ENCODE results near the gene DDX11.
A peak's percentile ranks its signal among the peaks of the same experiment; 100 is the strongest.
"Not testable (repeated sequence)": the region's sequence is repeated elsewhere in the genome, so short reads cannot be mapped to it uniquely, and the experiment has no call there.

The DDX11 gene

DNA sequence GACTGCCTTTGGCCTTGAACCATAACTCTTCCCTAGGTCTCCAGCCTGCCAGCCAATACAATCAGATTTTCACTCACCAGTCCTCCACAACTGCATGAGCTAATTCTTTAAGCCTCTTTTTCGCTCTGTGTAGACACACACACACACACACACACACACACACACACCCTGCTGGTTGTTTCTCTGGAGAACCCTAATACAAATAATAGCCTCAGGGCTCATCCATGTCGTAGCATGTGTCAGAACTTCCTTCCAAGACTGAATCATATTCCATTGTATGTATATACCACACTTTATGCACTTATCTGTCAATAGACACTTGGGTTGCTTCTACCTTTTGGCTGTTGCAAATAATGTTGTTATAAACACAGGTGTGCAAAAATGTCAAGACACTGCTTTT lies 6.0 kb upstream of the DDX11 start:
- DNase-seq (ENCODE audit: low spot score), result not testable (repeated sequence)

DNA sequence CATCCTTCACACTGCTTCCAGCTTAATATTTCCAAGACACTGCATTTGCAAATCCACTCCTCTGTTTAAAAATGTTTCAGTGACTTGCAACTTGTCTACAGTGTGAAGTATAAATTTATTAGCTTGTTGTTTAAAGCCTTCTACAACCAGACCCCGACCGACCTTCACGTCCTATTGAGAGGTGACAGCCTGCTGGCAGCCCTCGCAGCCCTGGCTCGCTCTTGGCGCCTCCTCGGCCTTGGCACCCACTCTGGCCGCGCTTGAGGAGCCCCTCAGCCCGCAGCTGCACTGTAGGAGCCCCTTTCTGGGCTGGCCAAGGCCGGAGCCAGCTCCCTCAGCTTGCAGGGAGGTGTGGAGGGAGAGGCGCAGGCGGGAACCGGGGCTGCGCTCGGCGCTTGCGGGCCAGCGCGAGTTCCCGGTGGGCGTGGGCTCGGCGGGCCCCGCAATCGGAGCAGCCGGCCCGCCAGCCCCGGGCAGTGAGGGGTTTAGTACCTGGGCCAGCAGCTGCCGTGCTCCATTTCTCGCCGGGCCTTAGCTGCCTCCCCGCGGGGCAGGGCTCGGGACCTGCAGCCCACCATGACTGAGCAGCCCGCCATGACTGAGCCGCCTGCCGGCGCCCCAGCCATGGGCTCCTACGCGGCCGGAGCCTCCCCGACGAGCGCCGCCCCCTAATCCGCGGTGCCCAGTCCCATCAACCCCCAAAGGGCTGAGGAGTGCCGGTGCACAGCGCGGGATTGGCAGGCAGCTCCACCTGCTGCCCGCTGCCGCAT lies 2.5 kb upstream of the DDX11 start:
- not testable (repeated sequence) for DNase-seq (ENCODE audit: low spot score)

- peak; percentile 37 for DNase-seq (ENCODE audit: low spot score)
Observed at GRCh38 chr12:31072962-31073361, 698 bp upstream of the DDX11 start.

DNA sequence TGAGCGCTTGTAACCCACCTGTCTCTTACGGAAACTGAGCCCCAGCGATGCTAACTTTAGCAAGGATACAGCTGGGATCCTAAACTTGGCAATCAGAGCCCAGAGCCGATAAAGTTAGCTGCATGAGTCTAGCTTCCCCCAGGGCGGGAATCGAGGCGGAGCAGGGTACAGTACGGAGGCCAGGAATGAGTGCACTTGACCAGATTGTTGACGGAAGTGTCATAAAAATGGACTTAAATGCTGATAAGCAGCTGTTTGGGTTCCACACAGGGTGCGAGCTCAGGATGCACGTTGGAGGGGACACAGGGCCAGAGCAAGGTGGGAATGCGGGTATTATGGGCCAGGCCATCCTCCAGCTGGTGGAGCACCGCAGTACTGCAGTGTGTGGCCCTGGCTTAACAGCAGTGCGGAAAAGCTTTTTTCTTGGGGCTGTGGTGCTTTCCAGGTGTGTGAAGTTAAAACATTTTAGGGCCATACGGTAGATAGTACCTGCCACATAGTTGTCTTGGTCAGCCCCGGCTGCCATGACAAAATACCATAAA lies 744 bp downstream of the DDX11 start:
- peak; percentile 28 for DNase-seq (ENCODE audit: low spot score)

DNA sequence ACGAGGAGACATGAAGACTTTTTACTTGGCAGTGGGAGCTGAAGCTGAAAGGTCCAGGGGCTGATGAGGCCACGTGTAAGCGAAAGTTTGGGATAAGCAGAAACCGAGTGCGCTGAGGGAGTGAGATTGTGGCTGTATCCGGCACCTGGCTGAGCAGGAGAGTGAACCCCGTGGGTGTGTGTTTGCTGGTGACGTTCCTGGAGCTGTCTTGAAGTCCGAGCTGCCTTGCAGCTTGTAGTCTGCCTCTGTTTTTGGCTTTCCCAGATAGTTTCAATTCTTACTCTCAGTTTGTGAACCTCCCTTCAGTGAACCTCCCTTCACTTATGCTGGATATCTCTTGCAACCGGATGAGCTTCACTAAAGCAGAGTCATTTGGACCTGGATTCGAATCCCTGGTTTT lies 2.5 kb downstream of the DDX11 start:
- not testable (repeated sequence) for DNase-seq (ENCODE audit: low spot score)

- DNase-seq (ENCODE audit: low spot score), result not testable (repeated sequence)
Observed at GRCh38 chr12:31077095-31077494, 3.4 kb downstream of the DDX11 start.

- DNase-seq (ENCODE audit: low spot score), result peak; percentile 4
Observed at GRCh38 chr12:31077998-31078397, 4.3 kb downstream of the DDX11 start.

- not testable (repeated sequence) for DNase-seq (ENCODE audit: low spot score)
Observed at GRCh38 chr12:31079421-31079820, 5.8 kb downstream of the DDX11 start.

DNA sequence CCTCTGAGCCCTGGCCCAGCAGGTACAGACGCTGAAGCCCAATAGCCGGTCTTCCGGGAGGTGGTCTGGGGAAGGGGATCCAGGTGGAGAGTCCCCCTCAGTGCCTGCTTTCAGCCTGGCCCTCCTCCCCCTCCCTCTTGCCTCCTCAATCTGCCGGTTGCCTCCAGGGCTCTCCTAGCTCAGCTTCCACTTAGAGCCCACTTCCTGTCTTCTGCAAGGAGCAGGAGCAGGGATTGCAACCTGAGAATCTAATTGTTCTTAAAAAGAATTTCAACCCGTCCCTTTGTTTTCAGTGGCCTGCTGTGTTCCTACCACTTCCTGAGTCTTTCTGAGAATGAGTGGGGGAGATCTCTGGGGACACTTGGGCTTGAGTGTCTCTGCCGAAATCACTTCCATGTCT lies 6.6 kb downstream of the DDX11 start:
- DNase-seq (ENCODE audit: low spot score), result not testable (repeated sequence)

GRCh38 chr12:31081274-31081673 lies 7.6 kb downstream of the DDX11 start:
- DNase-seq (ENCODE audit: low spot score), result not testable (repeated sequence)

DNA sequence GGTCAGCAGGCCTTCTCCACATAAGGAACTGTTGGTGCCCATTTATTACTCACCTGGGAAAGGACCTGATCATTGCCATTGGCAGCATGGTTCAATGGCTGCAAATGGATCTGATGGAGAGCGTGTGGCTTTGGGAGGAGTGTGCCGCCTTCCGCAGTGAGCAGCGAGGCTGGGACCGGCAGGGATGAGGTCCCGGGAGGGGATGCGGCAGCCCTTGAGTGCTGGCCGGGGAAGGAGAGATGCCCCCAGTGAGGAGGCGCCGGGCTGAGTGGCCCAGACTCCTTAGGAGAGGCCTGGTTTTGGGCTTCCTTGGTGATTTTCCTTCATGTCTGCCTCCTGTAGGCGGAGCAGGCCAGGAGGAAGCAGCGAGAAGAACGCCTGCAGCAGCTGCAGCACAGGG lies 10.6 kb downstream of the DDX11 start:
- not testable (repeated sequence) for DNase-seq (ENCODE audit: low spot score)

GRCh38 chr12:31086032-31086431 lies 12.4 kb downstream of the DDX11 start:
- DNase-seq (ENCODE audit: low spot score), result not testable (repeated sequence)

- not testable (repeated sequence) for DNase-seq (ENCODE audit: low spot score)
Observed at GRCh38 chr12:31087486-31087885, 13.8 kb downstream of the DDX11 start.

DNA sequence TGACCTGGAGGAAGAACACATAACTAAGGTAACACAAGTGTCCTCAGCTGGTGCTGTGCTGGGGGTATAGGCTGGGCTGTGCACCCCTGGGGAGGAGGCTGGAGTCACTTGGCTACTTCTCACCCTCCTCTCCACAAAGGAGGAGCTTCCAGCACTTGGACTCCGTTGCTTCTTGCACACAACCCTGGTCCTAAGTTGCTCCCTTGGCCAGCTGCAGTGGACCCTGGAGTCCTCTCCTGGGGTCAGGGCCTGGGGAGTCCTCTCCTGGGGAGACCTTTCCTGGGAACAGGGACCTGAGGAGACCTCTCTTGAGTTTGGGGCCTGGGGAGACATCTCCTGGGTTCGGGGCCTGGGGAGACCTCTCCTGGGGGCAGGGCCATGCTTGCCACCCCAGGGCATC lies 14.3 kb downstream of the DDX11 start:
- DNase-seq (ENCODE audit: low spot score), result not testable (repeated sequence)

- DNase-seq (ENCODE audit: low spot score), result no peak
Observed at GRCh38 chr12:31089072-31089471, 15.4 kb downstream of the DDX11 start.

GRCh38 chr12:31091629-31092028 lies 18.0 kb downstream of the DDX11 start:
- DNase-seq (ENCODE audit: low spot score), result not testable (repeated sequence)

GRCh38 chr12:31092718-31093117 lies 19.1 kb downstream of the DDX11 start:
- not testable (repeated sequence) for DNase-seq (ENCODE audit: low spot score)

- not testable (repeated sequence) for DNase-seq (ENCODE audit: low spot score)
Observed at GRCh38 chr12:31095080-31095860, 21.6 kb downstream of the DDX11 start.

DNA sequence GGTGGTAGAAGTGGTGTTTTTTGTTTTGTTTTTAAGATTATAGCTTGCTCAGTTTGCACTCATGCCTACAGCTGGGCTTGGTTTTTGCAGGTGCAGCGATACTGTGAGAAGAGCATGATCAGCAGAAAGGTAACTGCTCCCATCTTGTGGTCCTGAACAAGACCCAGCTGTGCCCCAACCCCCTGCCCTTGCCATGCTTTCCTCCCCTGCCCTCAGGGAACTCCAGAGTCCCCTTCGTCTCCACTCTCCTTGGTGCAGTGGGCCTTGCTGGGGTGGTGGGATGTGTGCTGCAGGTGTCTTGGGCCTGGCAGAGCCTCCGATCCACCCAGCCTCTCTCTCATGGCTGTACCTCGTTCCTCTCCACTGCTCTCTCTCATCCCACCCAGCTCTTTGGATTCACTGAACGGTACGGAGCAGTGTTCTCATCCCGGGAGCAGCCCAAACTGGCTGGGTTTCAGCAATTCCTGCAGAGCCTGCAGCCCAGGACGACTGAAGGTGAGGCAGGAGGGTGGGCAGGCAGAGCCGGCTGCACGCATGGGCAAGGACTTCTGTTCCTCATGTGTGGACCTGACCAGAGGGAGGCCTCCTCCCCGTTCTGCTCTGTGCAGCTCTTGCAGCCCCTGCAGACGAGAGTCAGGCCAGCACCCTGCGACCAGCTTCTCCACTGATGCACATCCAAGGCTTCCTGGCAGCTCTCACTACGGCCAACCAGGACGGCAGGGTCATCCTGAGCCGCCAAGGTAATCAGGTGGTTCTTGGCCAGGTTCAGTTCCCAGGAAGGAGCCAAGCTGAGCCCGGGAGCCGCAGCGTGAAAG lies 22.8 kb downstream of the DDX11 start:
- DNase-seq (ENCODE audit: low spot score), result not testable (repeated sequence)

DNA sequence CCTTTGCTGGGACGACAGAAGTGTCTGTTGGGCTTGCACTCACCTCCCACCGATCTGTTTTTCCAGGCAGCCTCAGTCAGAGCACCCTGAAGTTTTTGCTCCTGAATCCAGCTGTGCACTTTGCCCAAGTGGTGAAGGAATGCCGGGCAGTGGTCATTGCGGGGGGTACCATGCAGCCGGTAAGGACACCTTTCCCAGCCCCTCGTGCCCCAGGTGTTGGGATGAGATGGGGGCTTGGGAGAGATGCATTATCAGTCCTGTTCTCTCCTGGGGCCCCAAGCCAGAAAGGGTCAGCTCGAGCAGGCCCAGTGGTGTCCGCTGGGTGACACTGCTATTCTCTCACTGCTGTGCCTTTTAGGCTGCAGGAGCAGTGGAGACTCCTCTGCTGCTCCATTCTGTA lies 24.2 kb downstream of the DDX11 start:
- not testable (repeated sequence) for DNase-seq (ENCODE audit: low spot score)

GRCh38 chr12:31098363-31098762 lies 24.7 kb downstream of the DDX11 start:
- DNase-seq (ENCODE audit: low spot score), result not testable (repeated sequence)

GRCh38 chr12:31098771-31099170 lies 25.1 kb downstream of the DDX11 start:
- not testable (repeated sequence) for DNase-seq (ENCODE audit: low spot score)

Data from LoVo (cell line).